LNCAP (cell line): ENCODE data around the gene USP2.

Experiments
- TF ChIP-seq, protein P1 (sequence below): fragments of 450-650 bp; IDR thresholded peaks from 2 replicates; pipeline ENCODE4 v1.5.1; 2017; ENCODE audit warnings: mild to moderate bottlenecking

Gene USP2, protein sequence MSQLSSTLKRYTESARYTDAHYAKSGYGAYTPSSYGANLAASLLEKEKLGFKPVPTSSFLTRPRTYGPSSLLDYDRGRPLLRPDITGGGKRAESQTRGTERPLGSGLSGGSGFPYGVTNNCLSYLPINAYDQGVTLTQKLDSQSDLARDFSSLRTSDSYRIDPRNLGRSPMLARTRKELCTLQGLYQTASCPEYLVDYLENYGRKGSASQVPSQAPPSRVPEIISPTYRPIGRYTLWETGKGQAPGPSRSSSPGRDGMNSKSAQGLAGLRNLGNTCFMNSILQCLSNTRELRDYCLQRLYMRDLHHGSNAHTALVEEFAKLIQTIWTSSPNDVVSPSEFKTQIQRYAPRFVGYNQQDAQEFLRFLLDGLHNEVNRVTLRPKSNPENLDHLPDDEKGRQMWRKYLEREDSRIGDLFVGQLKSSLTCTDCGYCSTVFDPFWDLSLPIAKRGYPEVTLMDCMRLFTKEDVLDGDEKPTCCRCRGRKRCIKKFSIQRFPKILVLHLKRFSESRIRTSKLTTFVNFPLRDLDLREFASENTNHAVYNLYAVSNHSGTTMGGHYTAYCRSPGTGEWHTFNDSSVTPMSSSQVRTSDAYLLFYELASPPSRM

DNA sequence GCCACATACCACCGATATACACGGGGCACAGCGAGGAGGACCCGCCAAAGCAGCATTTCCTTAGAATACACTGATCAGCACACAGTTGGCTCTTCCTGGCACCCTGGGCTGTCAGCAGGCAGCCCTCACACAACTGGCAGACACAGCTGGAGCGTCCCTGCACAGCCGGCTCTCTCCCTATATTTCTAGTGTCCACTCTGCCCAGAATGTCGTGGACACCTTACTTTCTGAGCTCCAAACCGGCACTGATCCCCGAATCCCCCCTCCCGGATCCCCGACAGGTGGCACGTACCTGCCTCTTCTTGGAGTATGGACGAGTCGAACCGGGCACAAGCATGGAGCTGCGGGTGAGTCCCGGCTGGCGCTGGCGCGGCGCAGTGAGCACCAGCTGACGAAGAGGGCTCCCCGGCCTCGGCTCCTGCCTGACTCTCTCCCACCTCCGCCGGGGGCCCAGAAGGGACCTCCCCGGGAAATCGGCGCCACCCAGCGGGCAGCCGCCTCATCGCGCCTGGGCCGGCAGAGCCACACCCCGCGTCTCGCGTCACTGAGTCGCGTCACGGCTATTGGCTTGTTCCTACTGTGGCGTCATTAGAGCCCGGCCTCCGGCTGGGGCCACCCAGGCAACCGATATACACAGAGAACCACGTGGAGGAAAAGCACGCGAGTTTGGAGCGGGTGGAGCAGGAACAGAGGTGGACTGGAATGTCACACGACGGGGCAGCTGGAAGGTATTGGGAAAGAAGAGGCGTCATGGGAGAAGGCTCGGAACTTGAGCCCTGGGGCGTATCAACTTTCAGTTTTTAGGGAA is at the start of gene USP2:
TSS of gene USP2 (minus strand) at position 510 of the 808 bp plus-strand sequence. CDS start 8,210 bp downstream, outside the sequence.
- TF ChIP-seq, protein P1, sequence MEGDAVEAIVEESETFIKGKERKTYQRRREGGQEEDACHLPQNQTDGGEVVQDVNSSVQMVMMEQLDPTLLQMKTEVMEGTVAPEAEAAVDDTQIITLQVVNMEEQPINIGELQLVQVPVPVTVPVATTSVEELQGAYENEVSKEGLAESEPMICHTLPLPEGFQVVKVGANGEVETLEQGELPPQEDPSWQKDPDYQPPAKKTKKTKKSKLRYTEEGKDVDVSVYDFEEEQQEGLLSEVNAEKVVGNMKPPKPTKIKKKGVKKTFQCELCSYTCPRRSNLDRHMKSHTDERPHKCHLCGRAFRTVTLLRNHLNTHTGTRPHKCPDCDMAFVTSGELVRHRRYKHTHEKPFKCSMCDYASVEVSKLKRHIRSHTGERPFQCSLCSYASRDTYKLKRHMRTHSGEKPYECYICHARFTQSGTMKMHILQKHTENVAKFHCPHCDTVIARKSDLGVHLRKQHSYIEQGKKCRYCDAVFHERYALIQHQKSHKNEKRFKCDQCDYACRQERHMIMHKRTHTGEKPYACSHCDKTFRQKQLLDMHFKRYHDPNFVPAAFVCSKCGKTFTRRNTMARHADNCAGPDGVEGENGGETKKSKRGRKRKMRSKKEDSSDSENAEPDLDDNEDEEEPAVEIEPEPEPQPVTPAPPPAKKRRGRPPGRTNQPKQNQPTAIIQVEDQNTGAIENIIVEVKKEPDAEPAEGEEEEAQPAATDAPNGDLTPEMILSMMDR = peak; percentile 96

DNA sequence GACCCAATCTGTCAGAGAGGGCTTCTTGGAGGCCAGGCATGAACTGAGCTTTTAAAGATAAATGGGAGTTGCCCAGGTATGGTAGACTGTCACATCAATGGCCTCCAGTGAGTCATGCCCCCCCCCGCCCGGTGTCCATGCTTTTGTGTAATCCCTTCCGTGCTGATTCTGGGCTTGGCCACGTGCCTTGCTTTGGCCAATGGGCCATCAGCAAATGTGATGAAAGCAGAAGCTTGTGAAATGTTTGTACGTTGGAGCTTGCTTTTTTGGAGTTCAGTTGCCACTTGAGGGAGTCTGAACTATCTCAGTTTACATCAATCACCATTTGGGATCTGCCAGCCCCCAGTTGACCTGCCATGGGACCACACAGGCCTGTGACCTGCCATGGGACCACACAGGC is 45.8 kb upstream of the USP2 start:
- TF ChIP-seq, protein P1 = no peak

DNA sequence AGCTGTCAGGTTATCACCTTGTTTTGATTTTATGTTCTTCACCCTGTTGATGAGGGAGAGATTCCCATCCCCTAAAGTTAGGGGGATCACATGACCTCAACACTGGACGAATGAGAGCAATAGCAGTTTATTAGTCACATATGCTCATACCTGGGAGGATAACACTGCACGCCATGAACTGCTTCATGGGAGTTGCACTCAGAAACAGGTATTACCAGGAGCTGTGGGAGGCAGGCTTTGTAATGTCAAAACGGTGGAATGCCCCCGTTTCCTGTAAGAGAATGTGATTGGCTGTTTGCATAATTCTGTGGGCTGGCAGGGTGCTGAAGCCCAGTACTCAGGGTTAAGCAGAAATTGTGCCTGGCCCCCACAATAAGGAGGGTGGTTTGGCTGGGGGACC is 44.7 kb upstream of the USP2 start:
- TF ChIP-seq, protein P1 = no peak

DNA sequence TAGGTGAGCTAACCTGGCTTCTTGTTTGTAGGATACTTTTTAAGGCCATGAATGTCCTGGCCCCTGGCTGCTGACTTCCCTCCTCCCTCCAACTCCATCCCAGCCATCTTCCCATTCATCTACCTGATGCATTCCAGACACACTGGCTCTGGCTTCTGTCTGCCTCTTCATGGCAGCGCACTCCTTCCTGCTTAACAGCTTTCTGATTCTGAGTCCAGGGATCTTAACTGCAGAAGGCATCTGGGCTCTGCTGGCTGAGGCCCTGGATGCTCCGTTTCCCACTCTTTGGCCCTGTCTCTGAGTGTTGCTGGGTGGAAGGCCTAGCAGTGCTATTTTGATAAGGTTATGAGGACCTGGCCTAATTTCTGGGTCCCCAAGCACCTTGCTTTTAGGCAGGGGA is 43.3 kb upstream of the USP2 start:
- TF ChIP-seq, protein P1 = no peak

DNA sequence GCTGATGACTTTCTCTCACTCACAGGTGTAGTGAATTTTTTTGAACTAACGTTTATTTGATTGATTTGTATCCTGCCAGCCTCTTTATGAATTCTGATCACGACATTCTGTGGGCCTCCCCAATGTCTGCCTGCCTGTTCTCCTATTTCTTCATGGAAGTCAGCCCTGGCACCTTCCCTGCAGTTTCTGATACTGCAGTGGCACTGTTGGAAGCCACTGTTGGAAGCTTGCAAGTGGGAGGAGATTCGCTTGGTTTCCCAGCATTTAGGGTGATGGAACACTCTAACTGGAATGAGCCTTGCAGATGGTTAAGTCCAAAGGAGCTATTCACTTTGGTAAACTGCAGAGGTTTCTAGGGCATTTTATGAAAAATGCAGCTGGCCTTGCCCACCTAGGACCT is 42.8 kb upstream of the USP2 start:
- TF ChIP-seq, protein P1 = no peak

DNA sequence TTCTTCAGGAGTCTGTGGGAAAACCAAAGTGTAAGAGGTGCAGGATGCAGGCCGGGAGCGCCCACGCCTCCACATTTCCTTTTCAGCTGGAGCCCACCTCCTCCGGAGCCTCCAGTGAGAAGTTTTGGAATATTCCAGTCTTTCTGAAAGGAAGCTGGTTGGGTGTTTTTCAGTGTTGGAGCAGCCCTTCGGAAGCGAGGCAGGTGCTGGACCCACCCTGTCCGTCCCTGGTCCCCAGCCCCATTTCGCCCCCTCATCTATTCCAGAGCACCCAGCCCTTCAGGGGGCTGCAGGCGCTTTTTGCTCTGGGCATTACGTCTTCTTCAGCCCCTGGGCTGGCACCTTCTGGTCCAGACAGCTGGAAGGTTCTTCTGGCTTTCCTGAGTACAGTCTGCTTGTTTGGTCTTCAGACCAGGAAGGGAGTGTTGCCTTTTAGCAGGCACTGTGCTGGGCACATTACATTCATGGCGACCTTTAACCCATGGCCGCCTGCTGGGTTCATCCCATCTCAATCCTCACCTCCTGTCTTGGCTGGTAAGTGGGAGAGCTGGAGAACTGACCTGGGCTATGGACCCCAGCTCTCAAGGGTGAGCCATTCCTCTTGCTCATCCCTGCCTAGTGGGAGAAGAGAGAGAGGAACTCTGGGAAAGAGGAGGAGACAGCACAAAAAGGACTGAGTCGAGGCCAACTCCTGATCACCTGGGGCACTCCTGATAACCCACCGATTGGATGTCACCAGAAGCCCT is 42.2 kb upstream of the USP2 start:
- TF ChIP-seq, protein P1 = no peak
